GM12878 (cell line): Measurements from ENCODE around the gene SPAG7. TPM values are rescaled to one million over a fixed set of nuclear protein-coding genes. Genes with fewer than 3 reads are reported as not detected.

Source experiments
- ASH2L ChIP-seq: fragments of 300-600, 200-600 bp; sonication (generic); IDR thresholded peaks from 2 replicates; pipeline ENCODE4 v1.6.1; 2017; ENCODE audit warnings: low read depth, mild to moderate bottlenecking, borderline replicate concordance
- ATF2 ChIP-seq: IDR thresholded peaks from 2 replicates; pipeline ENCODE4 v1.6.1; 2012; ENCODE audit warnings: low read length, inconsistent platforms
- ATF3 ChIP-seq: IDR thresholded peaks from 2 replicates; pipeline ENCODE4 v1.6.1; 2011; ENCODE audit warnings: low read depth, mild to moderate bottlenecking, low read length, moderate library complexity, borderline replicate concordance; ENCODE audit errors: extremely low read depth
- BCL3 ChIP-seq: IDR thresholded peaks from 2 replicates; pipeline ENCODE4 v1.6.1; 2011; ENCODE audit warnings: borderline replicate concordance, low read depth, mild to moderate bottlenecking, moderate library complexity, low read length; ENCODE audit not compliant: insufficient read depth, poor library complexity, severe bottlenecking
- BRCA1 ChIP-seq: IDR thresholded peaks from 2 replicates; pipeline ENCODE4 v1.6.1; 2011; ENCODE audit warnings: low read depth, low read length, improper control_type of control experiment
- EED ChIP-seq: sonication (generic); IDR thresholded peaks from 2 replicates; pipeline ENCODE4 v1.6.1; 2016; ENCODE audit warnings: antibody characterized with exemption, low read depth
- FOS ChIP-seq: IDR thresholded peaks from 3 replicates; pipeline ENCODE4 v1.6.1; 2011; ENCODE audit warnings: borderline replicate concordance; ENCODE audit not compliant: insufficient read length; ENCODE audit errors: extremely low read depth
- FOXM1 ChIP-seq: IDR thresholded peaks from 2 replicates; pipeline ENCODE4 v1.6.1; 2012; ENCODE audit warnings: low read depth, mild to moderate bottlenecking, inconsistent platforms, low read length, moderate library complexity
- HDAC6 ChIP-seq: fragments of 200-600 bp; sonication (generic); IDR thresholded peaks from one replicate; pipeline ENCODE4 v1.8.0; 2017; ENCODE audit warnings: antibody characterized with exemption; ENCODE audit not compliant: unreplicated experiment
- HDGF ChIP-seq: fragments of 450-650 bp; IDR thresholded peaks from 2 replicates; pipeline ENCODE4 v1.6.1; 2016; ENCODE audit warnings: antibody characterized with exemption
- IKZF2 ChIP-seq, 2 experiments: fragments of 450-650 bp; IDR thresholded peaks; 2 replicates each; pipeline ENCODE4 v1.6.1; 2017; ENCODE audit warnings: mild to moderate bottlenecking in 2 of 2, moderate library complexity in 2 of 2
- MEF2B ChIP-seq: fragments of 450-650 bp; IDR thresholded peaks from 2 replicates; pipeline ENCODE4 v1.6.1; 2018; ENCODE audit warnings: mild to moderate bottlenecking, moderate library complexity; ENCODE audit not compliant: partially characterized antibody, poor library complexity, severe bottlenecking
- MYB ChIP-seq: fragments of 150-350 bp; IDR thresholded peaks from 2 replicates; pipeline ENCODE4 v1.6.1; 2014; ENCODE audit warnings: mild to moderate bottlenecking, low read depth, low read length, borderline replicate concordance
- NR2C2 ChIP-seq: IDR thresholded peaks from 2 replicates; pipeline ENCODE4 v1.6.1; 2011; ENCODE audit warnings: borderline replicate concordance, low read depth; ENCODE audit not compliant: control insufficient read depth, insufficient read length
- POLR2A ChIP-seq: IDR thresholded peaks from 2 replicates; pipeline ENCODE4 v1.6.1; 2011; ENCODE audit warnings: low read depth, mild to moderate bottlenecking, low read length
- SKIL ChIP-seq: fragments of 450-650 bp; IDR thresholded peaks from 2 replicates; pipeline ENCODE4 v1.6.1; 2017; ENCODE audit warnings: mild to moderate bottlenecking, low read depth, inconsistent platforms; ENCODE audit not compliant: poor library complexity, severe bottlenecking
- SMAD5 ChIP-seq: IDR thresholded peaks from 2 replicates; pipeline ENCODE4 v1.6.1; 2016; ENCODE audit warnings: antibody characterized with exemption, low read depth
- SREBF2 ChIP-seq: IDR thresholded peaks from 2 replicates; pipeline ENCODE4 v1.6.1; 2012; ENCODE audit warnings: mild to moderate bottlenecking, low read length
- STAT3 ChIP-seq: IDR thresholded peaks from 2 replicates; pipeline ENCODE4 v1.6.1; 2011; ENCODE audit warnings: low read depth, low read length, improper control_type of control experiment
- SUZ12 ChIP-seq: fragments of 200-600 bp; sonication (generic); IDR thresholded peaks from one replicate; pipeline ENCODE4 v1.6.1; 2018; ENCODE audit warnings: antibody characterized with exemption, mild to moderate bottlenecking; ENCODE audit not compliant: unreplicated experiment
- polyA plus RNA-seq, 11 experiments: library from polyadenylated mRNA; depleted of rRNA in 4 of 11; unstranded in 6 of 11; stranded (reverse) in 5 of 11; fragments of >200 nt; fragmentation: Nextera tagmentation in 4 of 11; fragmentation: Illumina TruSeq in 1 of 11; extraction: Ambion mirVana in 4 of 11; extraction: Trizol in 1 of 11; gene quantifications; 1 replicate in 1 of 11; 2 replicates in 10 of 11; pipeline versions ENCODE4 v1.2.1 to v1.2.3, GENCODE V29; 2011 to 2016; ENCODE audit warnings: inconsistent platforms in 2 of 11, missing spikeins in 2 of 11, low read depth in 1 of 11
- total RNA-seq, 4 experiments: library from RNA; depleted of rRNA in 3 of 4; stranded (reverse); fragments of >200 nt in 3 of 4; fragmentation: Illumina TruSeq in 1 of 4; extraction: Trizol in 1 of 4; gene quantifications; 2 replicates each; pipeline versions ENCODE4 v1.2.1 to v1.2.3, GENCODE V29; 2013 to 2021
- TF ChIP-seq, protein P1 (sequence below): IDR thresholded peaks from 2 replicates; pipeline ENCODE4 v1.6.1; 2012; ENCODE audit warnings: low read depth, low read length, improper control_type of control experiment
- TF ChIP-seq, protein P2 (sequence below): IDR thresholded peaks from 2 replicates; pipeline ENCODE4 v1.6.1; 2011; ENCODE audit warnings: borderline replicate concordance, low read depth, mild to moderate bottlenecking, moderate library complexity, mixed read lengths, low read length; ENCODE audit not compliant: insufficient read depth; ENCODE audit errors: extremely low read length

Gene SPAG7
- total and polyA plus RNA-seq, 10 of the 15 experiments (the other 5 are each of a cell fraction or from before 2014, with no cell fraction given) = 7.9 to 146 (median 88.7) TPM

- peak; percentile 71 for TF ChIP-seq MEF2B
- TF ChIP-seq, protein P1, sequence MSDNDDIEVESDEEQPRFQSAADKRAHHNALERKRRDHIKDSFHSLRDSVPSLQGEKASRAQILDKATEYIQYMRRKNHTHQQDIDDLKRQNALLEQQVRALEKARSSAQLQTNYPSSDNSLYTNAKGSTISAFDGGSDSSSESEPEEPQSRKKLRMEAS = peak; percentile 1; the same call in 1 of the 2 replicates
- TF ChIP-seq SUZ12 = no peak
- TF ChIP-seq NR2C2 = no peak
- no peak for TF ChIP-seq SREBF2
- peak; percentile 47; the same call in 1 of the 2 replicates for TF ChIP-seq HDGF
- no peak for TF ChIP-seq ATF2
- TF ChIP-seq, protein P2, sequence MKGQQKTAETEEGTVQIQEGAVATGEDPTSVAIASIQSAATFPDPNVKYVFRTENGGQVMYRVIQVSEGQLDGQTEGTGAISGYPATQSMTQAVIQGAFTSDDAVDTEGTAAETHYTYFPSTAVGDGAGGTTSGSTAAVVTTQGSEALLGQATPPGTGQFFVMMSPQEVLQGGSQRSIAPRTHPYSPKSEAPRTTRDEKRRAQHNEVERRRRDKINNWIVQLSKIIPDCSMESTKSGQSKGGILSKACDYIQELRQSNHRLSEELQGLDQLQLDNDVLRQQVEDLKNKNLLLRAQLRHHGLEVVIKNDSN = peak; percentile 1
- no peak for TF ChIP-seq FOS
- TF ChIP-seq SKIL = no peak
- TF ChIP-seq FOXM1 = no peak
- TF ChIP-seq STAT3 = no peak
- no peak for TF ChIP-seq EED
- no peak for TF ChIP-seq IKZF2 (IDR thresholded peaks at IDR 0.05)
- TF ChIP-seq HDAC6 = no peak
- no peak for TF ChIP-seq MYB
- no peak for TF ChIP-seq BRCA1
- no peak for TF ChIP-seq ASH2L
- TF ChIP-seq POLR2A = peak; percentile 64
- no peak for TF ChIP-seq BCL3
- peak; percentile 19; the same call in 1 of the 2 replicates for TF ChIP-seq SMAD5
- no peak for TF ChIP-seq ATF3
Measured at GRCh38 chr17:4987767-4988567, 20.4 kb upstream of the SPAG7 start (continued).
